Umbilical cord (tissue), 2 donors: ENCODE data around the gene PTCH1. TPM values are rescaled to one million over a fixed set of nuclear protein-coding genes. Genes with fewer than 3 reads are reported as not detected.
A peak's percentile ranks its signal among the peaks of the same experiment; 100 is the strongest.

Experiments used
- DNase-seq: peaks from one replicate; pipeline ENCODE4 v3.0.0-alpha.2; 2015; ENCODE audit warnings: low spot score
- total RNA-seq: library from RNA; depleted of rRNA; stranded (reverse); fragments of >200 nt; gene quantifications from one replicate; pipeline ENCODE4 v1.2.3, GENCODE V29; 2014; ENCODE audit warnings: low replicate concordance; ENCODE audit not compliant: insufficient read depth

PTCH1 gene
- total RNA-seq, 1 donor from 2014 or later, result 7.5 TPM

GRCh38 chr9:95465115-95465514 is 51.7 kb downstream of the PTCH1 start:
- DNase-seq, result no peak

- no peak for DNase-seq
Measured at GRCh38 chr9:95463148-95464060, 53.4 kb downstream of the PTCH1 start.

GRCh38 chr9:95462249-95463147 is 54.3 kb downstream of the PTCH1 start:
- DNase-seq, result peak; percentile 89

GRCh38 chr9:95461448-95462248 is 55.1 kb downstream of the PTCH1 start:
- no peak for DNase-seq

- DNase-seq, result peak; percentile 20
Measured at GRCh38 chr9:95460518-95461164, 56.1 kb downstream of the PTCH1 start.

- DNase-seq, result no peak
Measured at GRCh38 chr9:95459851-95460517, 56.8 kb downstream of the PTCH1 start.

- no peak for DNase-seq
Measured at GRCh38 chr9:95459178-95459577, 57.6 kb downstream of the PTCH1 start.

- peak; percentile 85 for DNase-seq
Measured at GRCh38 chr9:95458666-95459065, 58.1 kb downstream of the PTCH1 start.

- DNase-seq, result peak; percentile 62
Measured at GRCh38 chr9:95457769-95458168, 59.0 kb downstream of the PTCH1 start.

GRCh38 chr9:95455714-95456113 is 61.1 kb downstream of the PTCH1 start:
- DNase-seq, result no peak

GRCh38 chr9:95452176-95452575 is 64.6 kb downstream of the PTCH1 start:
- no peak for DNase-seq

- DNase-seq, result no peak
Measured at GRCh38 chr9:95451065-95451426, 65.7 kb downstream of the PTCH1 start.

- peak; percentile 13 for DNase-seq
Measured at GRCh38 chr9:95450171-95451064, 66.4 kb downstream of the PTCH1 start.

- no peak for DNase-seq
Measured at GRCh38 chr9:95449016-95449415, 67.8 kb downstream of the PTCH1 start.

- DNase-seq, result no peak
Measured at GRCh38 chr9:95447660-95448420, 68.9 kb downstream of the PTCH1 start.

GRCh38 chr9:95446984-95447383 is 69.8 kb downstream of the PTCH1 start:
- DNase-seq, result no peak

GRCh38 chr9:95446259-95446658 is 70.5 kb downstream of the PTCH1 start:
- no peak for DNase-seq

- DNase-seq, result no peak
Measured at GRCh38 chr9:95444160-95444559, 72.6 kb downstream of the PTCH1 start.

- DNase-seq, result no peak
Measured at GRCh38 chr9:95443301-95443700, 73.5 kb downstream of the PTCH1 start.
